Left renal cortex interstitium (tissue), 4 donors: Measurements from ENCODE around the gene KCTD5. TPM values are rescaled to one million over a fixed set of nuclear protein-coding genes. Genes with fewer than 3 reads are reported as not detected.
A peak's percentile ranks its signal among the peaks of the same experiment; 100 is the strongest.

Experiments
- DNase-seq, 4 donors: peaks; one replicate each; pipeline ENCODE4 v3.0.0-alpha.2; 2013; ENCODE audit warnings: low read depth in 4 of 4, low spot score in 2 of 4, missing footprints in 1 of 4
- polyA plus RNA-seq, 4 donors: library from polyadenylated mRNA; unstranded; fragments of 120-200 nt; gene quantifications; one replicate each; pipeline ENCODE4 v1.2.1, GENCODE V29; 2013; ENCODE audit not compliant: insufficient read length in 4 of 4

KCTD5 gene
- polyA plus RNA-seq, 4 donors, result 22.0 to 26.5 (median 23.4) TPM

DNA sequence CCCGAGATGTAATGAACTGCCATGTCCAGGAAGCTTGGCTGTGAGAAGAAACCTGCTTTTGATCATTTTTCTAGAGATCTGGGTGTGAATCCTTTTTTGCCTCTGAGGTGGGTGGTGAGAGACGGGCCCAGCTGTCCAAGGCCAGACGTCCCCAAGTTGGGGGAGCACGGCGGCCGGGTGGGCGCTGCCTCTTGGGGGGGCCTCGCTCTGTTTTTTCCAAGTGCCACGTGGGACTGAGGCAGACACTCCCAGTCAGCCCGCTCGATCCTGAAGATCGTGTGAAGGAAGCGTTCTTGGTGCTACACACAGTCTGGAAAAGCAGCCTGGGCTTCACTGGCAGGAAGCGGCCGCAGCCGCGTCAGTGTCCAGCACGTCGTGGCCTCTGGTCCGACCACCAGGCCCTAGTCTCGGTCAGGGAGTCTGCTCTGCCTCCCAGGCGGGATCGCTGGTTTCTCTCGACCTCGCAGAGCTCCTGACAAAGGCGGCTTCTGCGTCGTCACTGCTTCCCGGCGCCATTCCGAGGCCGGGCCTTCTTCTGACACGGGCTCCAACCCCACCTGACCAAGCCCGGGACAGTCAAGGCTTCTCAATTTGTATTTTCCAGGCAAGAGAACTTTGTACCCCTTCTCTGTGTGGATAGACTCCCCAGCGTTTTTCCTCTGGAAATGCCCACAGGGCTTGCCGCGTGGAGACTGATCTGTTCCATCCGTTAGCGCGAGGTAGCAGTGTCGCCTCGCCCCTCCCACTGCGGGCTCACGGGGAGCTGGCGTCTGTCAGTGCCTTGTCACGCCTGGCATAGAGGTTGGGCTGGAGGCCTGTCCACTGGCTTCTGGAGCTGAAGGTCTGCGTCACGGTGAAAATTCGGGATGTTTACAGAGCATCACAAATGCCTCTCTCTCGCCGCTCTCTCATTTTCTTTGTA, 25.3 kb downstream of the KCTD5 start:
- DNase-seq, result no peak

DNA sequence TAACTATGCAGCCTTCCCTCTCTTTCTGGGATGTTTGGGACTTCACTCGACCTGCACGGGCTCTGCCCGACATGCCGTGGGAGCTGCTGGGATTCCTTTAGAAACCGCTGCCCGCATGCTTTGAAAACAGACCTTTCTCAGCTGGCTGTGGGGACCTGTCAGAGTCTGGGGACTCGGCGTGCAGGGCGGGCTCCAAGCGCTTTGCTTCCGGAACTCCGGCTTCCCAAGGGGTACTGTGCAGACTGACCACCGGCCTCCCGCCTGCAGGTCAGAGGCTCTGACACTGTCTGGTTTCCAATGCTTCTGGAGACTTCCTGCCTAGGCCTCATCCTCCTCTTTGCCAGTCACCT, 25.9 kb downstream of the KCTD5 start:
- no peak for DNase-seq

DNA sequence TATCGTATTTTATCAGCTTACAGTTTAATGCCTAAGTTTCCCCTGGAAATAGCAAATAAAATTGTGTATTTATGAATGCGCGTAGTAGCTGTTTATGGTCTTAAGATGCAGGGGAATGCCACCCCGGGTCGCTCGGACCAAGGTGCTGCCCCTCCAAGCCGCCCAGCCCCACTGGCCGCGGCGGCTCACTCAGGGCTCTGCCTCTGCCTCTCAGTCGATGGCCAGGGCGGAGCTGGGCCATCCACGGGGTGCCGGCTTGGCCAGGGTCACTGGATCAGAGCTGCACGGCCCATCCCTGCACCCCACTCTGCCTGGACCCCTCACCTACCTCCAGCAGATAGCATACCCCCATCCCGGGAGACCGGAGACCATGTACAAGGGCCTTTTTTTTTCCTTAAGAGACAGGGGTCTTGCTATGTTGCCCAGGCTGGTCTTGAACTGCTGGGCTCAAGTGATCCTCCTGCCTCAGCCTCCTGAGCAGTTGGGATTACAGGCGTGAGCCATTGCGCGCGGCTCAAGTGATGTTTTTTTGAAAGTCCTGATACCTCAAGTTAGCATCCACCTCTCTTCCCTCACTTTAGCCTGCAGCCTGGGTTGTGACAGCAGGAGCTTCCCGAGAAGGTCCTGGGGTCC, 26.7 kb downstream of the KCTD5 start:
- no peak for DNase-seq

DNA sequence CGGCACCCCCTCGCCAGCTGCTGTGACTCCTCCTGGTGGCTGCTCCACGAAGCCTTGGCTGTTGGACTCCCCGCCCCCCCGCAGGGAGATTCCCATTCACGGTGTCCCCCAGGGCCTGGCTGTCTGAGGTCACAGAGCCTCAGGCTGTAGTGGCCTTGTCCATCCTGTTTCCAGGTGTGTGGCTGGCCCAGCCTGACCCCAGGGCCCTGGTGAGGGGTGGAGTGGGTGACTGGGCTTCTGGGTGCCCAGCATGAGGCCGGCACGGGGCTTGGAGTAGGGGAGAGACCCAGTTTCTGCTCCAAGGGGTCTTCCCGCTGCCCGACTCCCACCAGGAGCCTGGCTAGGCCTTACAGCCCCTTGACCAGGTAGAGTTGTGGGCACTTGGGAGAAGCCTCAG, 27.3 kb downstream of the KCTD5 start:
- no peak for DNase-seq

DNA sequence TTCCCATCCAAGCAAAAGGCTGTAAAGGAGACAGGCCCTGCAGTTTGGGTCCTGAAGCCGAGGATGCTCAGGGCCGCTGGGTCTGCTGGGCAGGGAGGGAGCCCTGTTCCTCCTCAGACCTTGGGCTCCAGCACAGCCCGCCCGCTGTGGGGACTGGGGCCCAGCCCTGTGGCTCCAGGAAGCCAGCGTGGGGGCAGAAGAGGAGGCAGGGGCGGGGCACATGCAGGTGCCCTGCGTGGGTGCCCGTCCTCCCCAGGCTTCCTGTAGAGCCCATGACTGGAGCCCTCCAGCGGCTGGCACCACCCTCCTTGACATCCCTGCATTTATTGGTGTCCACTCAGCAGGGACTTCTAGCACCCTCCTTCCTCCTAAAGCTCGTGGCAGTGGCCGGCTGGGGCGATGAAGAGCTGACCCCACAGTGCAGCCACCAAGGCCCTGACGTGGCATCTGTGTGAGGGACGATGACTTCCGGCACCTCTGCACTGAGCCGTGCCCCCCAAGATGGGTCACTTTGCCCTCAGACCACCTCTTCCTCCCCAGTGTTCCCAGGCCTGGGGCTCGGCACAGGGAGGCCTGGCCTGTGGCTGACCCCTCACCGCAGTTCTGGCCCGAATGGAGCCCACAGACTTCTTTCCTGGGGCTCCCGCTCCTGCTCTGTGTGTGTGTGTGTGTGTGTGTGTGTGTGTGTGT, 27.8 kb downstream of the KCTD5 start:
- no peak for DNase-seq

DNA sequence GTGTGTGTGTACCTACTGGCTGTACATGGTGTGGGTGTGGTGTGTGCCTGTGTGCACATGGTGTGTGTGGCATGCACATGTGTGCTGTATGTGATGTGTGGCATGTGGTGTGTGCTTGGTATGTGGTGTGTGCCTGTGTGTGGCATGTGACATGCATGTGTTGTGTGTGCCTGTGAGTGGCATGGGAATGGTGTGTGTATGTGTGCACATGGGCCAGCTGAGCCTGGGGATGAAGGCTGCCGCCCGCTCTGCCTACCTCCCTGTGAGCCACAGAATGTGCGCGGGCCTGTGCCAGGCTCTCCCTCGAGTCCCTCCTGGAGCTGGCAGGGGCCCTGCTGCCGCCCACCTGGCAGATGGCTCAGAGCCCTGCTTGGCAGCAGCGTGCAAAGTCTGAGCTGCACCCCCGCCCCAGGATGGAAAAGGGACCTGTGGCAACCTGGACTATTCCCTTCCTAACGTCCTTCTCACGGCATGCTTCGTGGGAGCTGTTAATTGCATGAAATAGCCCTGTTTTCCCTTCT, 28.4 kb downstream of the KCTD5 start:
- DNase-seq, result no peak

DNA sequence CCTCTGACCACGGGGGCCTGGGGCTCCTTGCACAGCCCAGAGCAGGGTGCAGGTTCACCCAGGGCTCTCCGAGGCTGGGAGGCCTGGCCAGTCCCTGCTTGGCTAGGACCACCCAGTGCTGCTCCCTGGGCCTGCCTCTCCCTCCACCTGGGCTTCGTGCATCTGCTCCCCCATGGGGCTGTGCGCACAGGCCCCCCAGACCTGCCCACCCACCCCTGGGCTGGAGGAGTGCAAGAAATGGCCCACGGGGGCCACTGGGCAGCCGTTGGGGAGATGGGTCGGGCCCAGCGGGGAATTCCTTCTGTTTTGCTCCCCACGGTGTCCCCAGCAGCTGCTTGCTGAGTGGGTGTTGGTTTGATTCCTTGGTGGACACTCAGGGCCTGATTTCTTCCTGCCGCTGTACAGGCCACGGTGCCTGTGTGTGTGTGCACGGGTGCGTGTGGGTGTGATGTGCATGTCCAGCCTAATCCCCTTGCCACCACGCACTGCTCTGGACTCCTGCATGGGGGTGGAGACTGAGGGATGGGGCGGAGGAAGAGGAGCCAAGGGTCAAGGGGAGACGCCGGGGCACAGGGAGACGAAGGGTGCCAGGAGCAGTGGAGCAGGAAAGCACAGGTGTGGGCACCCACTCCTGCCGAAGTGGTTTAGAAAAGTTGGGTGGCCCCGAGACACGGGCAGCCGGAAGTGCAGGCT, 29.2 kb downstream of the KCTD5 start:
- DNase-seq, result no peak

DNA sequence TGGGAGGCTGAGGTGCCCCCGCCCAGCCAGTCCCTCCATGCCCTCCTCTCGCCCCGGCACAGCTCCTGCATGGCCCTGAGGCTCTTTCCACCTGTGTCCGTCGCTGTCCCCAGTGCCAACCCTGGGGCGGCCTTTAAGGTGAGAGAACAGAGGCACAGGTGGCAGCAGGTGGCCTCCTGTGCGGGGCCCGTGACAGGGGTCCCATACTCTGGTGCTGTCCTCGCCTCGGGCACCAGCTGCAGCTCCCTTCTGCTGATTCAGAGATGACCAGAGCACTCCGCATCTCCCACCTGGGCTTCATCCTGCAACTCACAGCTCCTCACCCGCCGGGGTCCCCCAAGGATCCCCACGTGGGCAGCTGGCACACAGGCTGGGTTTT, 29.7 kb downstream of the KCTD5 start:
- no peak for DNase-seq

GRCh38 chr16:2712546-2712945, 30.2 kb downstream of the KCTD5 start:
- DNase-seq, result no peak

- no peak for DNase-seq
Measured at GRCh38 chr16:2713523-2713922, 31.2 kb downstream of the KCTD5 start.

DNA sequence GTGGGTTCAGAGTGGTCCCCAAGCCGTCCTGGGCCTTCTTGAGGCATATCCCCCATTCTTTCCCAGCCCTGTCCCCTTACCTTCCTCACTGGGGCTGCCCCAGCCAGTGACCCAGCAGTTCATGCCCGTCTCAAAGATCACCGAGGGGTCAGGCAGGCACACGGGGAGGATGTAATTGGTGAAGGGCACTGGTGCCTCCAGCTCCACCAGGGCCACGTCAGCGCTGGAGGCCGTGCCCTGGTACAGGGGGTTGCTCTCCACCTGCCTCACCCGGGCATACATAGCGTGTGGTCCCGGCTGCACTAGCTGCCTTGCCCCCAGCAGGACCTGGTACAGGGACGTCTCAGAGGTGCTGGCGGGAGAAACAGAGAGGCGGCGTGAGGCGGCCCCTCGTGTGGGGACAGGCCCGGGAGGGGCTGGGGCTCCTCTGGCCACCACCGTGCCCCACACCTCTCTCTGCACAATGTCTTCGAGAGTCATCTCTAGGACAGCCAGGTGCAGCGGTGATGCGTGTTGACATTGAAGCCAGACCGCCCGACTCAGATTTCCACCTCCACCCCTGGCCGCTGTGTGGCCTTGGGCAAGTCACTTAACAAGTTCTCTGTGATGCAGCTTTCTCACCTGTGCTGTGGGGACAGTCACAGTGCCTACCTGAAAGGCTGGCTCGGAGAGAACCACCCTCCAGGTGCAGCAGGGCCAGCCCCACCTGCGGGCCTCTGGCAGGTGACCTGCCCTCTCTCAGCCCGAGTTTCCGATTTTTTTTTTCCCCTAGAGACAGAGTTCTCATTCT, 31.9 kb downstream of the KCTD5 start:
- DNase-seq, result no peak

DNA sequence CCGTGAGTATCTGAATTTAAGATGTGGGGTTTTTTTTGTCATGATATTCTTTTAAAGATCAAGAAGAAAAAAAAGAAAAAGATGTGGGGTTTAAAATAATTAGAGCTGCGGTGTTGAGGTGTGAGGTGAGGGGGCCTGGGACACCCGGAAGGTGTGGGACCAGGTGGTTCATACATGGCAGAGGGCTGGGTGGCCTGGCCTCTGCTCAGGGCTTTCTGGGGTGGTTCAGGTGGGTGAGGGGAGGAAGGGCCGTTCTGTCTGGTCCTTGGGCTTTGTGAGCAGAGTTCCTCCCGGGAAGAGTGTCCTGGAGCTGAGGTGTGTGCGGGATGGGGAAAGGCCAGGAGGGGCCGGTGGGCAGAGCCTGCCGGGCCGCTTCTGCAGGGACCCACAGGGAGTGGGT, 32.7 kb downstream of the KCTD5 start:
- DNase-seq, result no peak

GRCh38 chr16:2715519-2715918, 33.2 kb downstream of the KCTD5 start:
- peak in 3 of 4 donors; percentile 27 to 55 (median 42) for DNase-seq

DNA sequence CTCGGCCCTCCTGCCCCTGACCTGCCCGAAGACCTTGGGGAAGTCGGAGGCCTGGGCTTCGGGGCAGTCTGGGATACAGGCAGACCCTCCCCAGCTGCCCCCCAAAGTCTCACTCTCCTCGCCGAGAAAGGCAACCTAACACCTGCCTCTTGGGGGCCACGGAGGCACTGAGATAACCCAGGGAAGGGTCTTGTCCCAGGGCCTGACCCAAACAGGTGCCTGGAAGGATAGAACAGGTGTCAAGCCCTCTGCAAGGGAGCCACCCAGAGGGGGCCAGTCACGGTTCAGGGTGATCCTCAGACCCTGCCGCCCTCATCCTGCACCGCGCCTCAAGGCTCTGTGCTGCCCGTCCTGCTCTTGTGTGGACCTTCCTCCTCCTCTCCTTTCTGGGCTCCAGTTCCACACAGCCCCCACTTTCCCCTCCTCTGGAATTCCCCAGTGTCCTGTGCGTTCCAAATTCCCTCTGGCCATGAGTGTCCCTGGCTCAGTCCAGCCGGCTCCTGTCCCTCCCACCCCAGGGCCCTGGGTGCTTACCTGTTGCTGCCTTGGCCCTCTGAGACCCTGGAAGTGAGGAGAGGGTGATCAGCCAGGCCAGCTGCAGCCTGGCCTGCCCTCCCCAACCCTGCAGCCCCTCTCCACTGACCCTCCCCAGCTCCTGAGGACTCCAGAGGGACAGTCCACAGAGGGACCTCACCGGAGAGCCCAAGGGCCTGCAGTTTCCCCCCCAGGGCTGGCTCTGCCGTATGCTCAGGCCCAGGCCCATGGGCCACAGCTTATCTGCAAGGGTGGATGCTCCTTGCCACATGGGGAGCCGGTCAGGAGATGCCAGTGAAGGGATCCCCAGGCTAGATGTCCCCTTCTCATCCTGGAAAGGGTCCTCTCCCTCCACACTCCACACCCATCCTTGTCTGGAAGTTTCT, 33.9 kb downstream of the KCTD5 start:
- no peak for DNase-seq

DNA sequence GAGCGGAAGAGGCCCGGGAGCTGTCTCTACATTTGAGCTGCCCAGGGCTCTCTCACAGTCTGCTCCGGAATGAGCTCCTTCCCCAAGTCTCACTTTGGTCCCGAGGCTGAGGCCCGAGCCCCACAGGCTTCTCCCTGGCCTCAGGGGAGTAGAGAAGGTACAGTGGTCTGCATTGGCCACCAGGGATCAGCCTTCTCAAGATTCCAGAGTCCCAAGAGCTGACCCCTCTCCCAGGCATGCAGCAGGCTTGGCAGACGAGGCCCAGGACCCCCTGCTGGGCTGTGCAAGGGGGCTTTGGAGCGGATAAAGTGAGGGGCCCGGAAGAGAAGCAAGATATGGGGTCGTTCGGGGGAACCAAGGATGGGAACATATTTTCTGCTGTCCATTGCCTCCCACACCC, 34.6 kb downstream of the KCTD5 start:
- DNase-seq, result no peak

GRCh38 chr16:2717383-2718263, 35.3 kb downstream of the KCTD5 start:
- DNase-seq, result no peak

GRCh38 chr16:2719328-2720063, 37.2 kb downstream of the KCTD5 start:
- no peak for DNase-seq
